H1 (cell line): Measurements from ENCODE around the gene GLB1L2. TPM values are rescaled to one million over a fixed set of nuclear protein-coding genes. Genes with fewer than 3 reads are reported as not detected.

Experiments
- CTCF ChIA-PET: fragments of 300-600 bp; sonication (Branson Sonifier 250); formaldehyde crosslinking; loops from one replicate; lab custom pipeline; 2021; ENCODE audit not compliant: partially characterized antibody; lab: Charles Lee
- POLR2A ChIA-PET: fragments of 300-600 bp; sonication (Branson Sonifier 250); formaldehyde crosslinking; loops from one replicate; lab custom pipeline; 2021; ENCODE audit warnings: inconsistent platforms; ENCODE audit not compliant: partially characterized antibody; lab: Charles Lee
- DNase-seq, 2 experiments: peaks; one replicate each; pipeline versions ENCODE4 v3.0.0 to v3.0.0-alpha.2; 2010 to 2022; ENCODE audit warnings: low spot score in 2 of 2, low read depth in 1 of 2, mixed read lengths in 1 of 2
- FAIRE-seq: peaks from 2 replicates; lab custom pipeline; 2011; peaks lifted over from hg19 to GRCh38; lab: Jason Lieb, UNC
- H2AFZ ChIP-seq: 2 replicates; pipeline ENCODE4 v1.8.1; 2012; ENCODE audit warnings: low read length, inconsistent platforms
- H2AK5ac ChIP-seq: 2 replicates; pipeline ENCODE4 v1.6.1; 2013; ENCODE audit warnings: low read depth, low read length
- H2BK120ac ChIP-seq: replicated peaks from 2 replicates; pipeline ENCODE3; 2013; ENCODE audit warnings: low read depth, low read length, inconsistent platforms
- H2BK12ac ChIP-seq: 2 replicates; pipeline ENCODE4 v1.6.1; 2013; ENCODE audit warnings: low read depth, low read length
- H2BK15ac ChIP-seq: 2 replicates; pipeline ENCODE4 v1.6.1; 2013; ENCODE audit warnings: low read length
- H2BK20ac ChIP-seq: 2 replicates; pipeline ENCODE4 v1.6.1; 2013; ENCODE audit warnings: low read length
- H2BK5ac ChIP-seq: 2 replicates; pipeline ENCODE4 v1.6.1; 2013; ENCODE audit warnings: low read depth, low read length
- H3K14ac ChIP-seq: 2 replicates; pipeline ENCODE4 v1.6.1; 2013; ENCODE audit warnings: inconsistent platforms; ENCODE audit not compliant: insufficient read length
- H3K18ac ChIP-seq: 2 replicates; pipeline ENCODE4 v1.6.1; 2013; ENCODE audit warnings: low read length; ENCODE audit errors: extremely low read depth
- H3K23ac ChIP-seq: 2 replicates; pipeline ENCODE4 v1.6.1; 2013; ENCODE audit warnings: inconsistent platforms; ENCODE audit not compliant: insufficient read length
- H3K23me2 ChIP-seq: 2 replicates; pipeline ENCODE4 v1.6.1; 2013; ENCODE audit warnings: low read depth, low read length
- H3K27ac ChIP-seq: 2 replicates; pipeline ENCODE4 v1.6.1; 2011; ENCODE audit warnings: low read depth, low read length, inconsistent platforms
- H3K27me3 ChIP-seq, 4 experiments: replicated peaks in 1 of 4; 1 replicate in 1 of 4; 2 replicates in 3 of 4; pipeline versions ENCODE4 v1.6.1 to v1.8.1; 2011 to 2013; ENCODE audit warnings: low read length in 3 of 4, mild to moderate bottlenecking in 3 of 4, inconsistent platforms in 2 of 4, mixed read lengths in 2 of 4, moderate library complexity in 1 of 4; ENCODE audit not compliant: control insufficient read depth in 3 of 4, insufficient read depth in 3 of 4; ENCODE audit errors: extremely low read depth in 1 of 4
- H3K36me3 ChIP-seq, 4 experiments: 2 replicates each; pipeline versions ENCODE4 v1.6.1 to v1.8.1; 2011 to 2013; ENCODE audit warnings: mild to moderate bottlenecking in 4 of 4, low read length in 3 of 4, moderate library complexity in 2 of 4, control low read depth in 1 of 4, inconsistent platforms in 1 of 4; ENCODE audit not compliant: insufficient read depth in 4 of 4, control insufficient read depth in 2 of 4
- H3K4ac ChIP-seq: replicated peaks from 2 replicates; pipeline ENCODE3; 2013; ENCODE audit warnings: low read length, low read depth, mixed read lengths, inconsistent platforms; ENCODE audit not compliant: insufficient read length
- H3K4me1 ChIP-seq, 4 experiments: replicated peaks in 1 of 4; 1 replicate in 1 of 4; 2 replicates in 3 of 4; pipeline versions ENCODE4 v1.6.1 to v1.8.1; 2011 to 2013; ENCODE audit warnings: low read length in 3 of 4, inconsistent platforms in 2 of 4, mixed read lengths in 1 of 4; ENCODE audit not compliant: insufficient read depth in 4 of 4, control insufficient read depth in 3 of 4
- H3K4me2 ChIP-seq, 2 experiments: 2 replicates each; pipeline versions ENCODE4 v1.6.1 to v1.8.1; 2011 to 2013; ENCODE audit warnings: low read depth in 2 of 2, low read length in 2 of 2, control low read depth in 1 of 2, inconsistent platforms in 1 of 2, mild to moderate bottlenecking in 1 of 2; ENCODE audit not compliant: insufficient read depth in 1 of 2
- H3K4me3 ChIP-seq, 4 experiments: fragments of 200-600, 300-600 bp in 1 of 4; sonication (generic), shearing (Covaris generic), sonication (Bioruptor Twin) in 1 of 4; 2 replicates each; pipeline versions ENCODE4 v1.5.1 to v1.8.1; 2011 to 2016; ENCODE audit warnings: low read length in 4 of 4, low read depth in 3 of 4, control low read depth in 2 of 4, inconsistent platforms in 2 of 4, mild to moderate bottlenecking in 2 of 4, mixed read lengths in 1 of 4, moderate library complexity in 1 of 4; ENCODE audit not compliant: insufficient read depth in 2 of 4; ENCODE audit errors: extremely low read depth in 1 of 4
- H3K56ac ChIP-seq: replicated peaks from 2 replicates; pipeline ENCODE3; 2013; ENCODE audit warnings: low read depth, mild to moderate bottlenecking, mixed read lengths, low read length, inconsistent platforms; ENCODE audit not compliant: insufficient read length
- H3K79me1 ChIP-seq: 2 replicates; pipeline ENCODE4 v1.6.1; 2013; ENCODE audit warnings: low read depth, low read length, control low read depth
- H3K79me2 ChIP-seq, 2 experiments: 2 replicates each; pipeline versions ENCODE4 v1.6.1 to v1.8.1; 2012 to 2013; ENCODE audit warnings: low read length in 2 of 2, mild to moderate bottlenecking in 2 of 2, inconsistent platforms in 1 of 2; ENCODE audit not compliant: insufficient read depth in 2 of 2, control insufficient read depth in 1 of 2
- H3K9ac ChIP-seq, 4 experiments: replicated peaks in 1 of 4; 1 replicate in 1 of 4; 2 replicates in 3 of 4; pipeline versions ENCODE4 v1.6.1 to v1.8.1; 2011 to 2013; ENCODE audit warnings: low read depth in 3 of 4, low read length in 3 of 4, control low read depth in 2 of 4, mild to moderate bottlenecking in 2 of 4, moderate library complexity in 2 of 4, inconsistent platforms in 1 of 4; ENCODE audit errors: extremely low read depth in 1 of 4
- H3K9me3 ChIP-seq, 2 experiments: 2 replicates each; pipeline versions ENCODE4 v1.6.1 to v1.8.1; 2012 to 2013; ENCODE audit warnings: mild to moderate bottlenecking in 2 of 2, moderate library complexity in 2 of 2, control low read depth in 1 of 2, inconsistent platforms in 1 of 2, low read depth in 1 of 2, low read length in 1 of 2, mixed read lengths in 1 of 2; ENCODE audit not compliant: insufficient read depth in 2 of 2
- H4K20me1 ChIP-seq, 2 experiments: replicated peaks in 1 of 2; 2 replicates each; pipeline versions ENCODE3 to v1.8.1; 2011 to 2013; ENCODE audit warnings: inconsistent platforms in 2 of 2, low read length in 2 of 2, mild to moderate bottlenecking in 1 of 2; ENCODE audit not compliant: insufficient read depth in 2 of 2, control insufficient read depth in 1 of 2
- H4K5ac ChIP-seq: 2 replicates; pipeline ENCODE4 v1.6.1; 2013; ENCODE audit warnings: low read length, low read depth, mixed read lengths, inconsistent platforms; ENCODE audit not compliant: insufficient read length
- H4K8ac ChIP-seq: 2 replicates; pipeline ENCODE4 v1.8.0; 2013; ENCODE audit warnings: mild to moderate bottlenecking, moderate library complexity, low read length, inconsistent platforms; ENCODE audit not compliant: insufficient read depth; ENCODE audit errors: extremely low read depth
- H4K91ac ChIP-seq: replicated peaks from 2 replicates; pipeline ENCODE3; 2013; ENCODE audit warnings: low read length, mixed read lengths, inconsistent platforms; ENCODE audit not compliant: insufficient read length
- TEAD4 ChIP-seq: IDR thresholded peaks from 2 replicates; pipeline ENCODE4 v1.6.1; 2012; ENCODE audit warnings: low read depth, low read length, inconsistent platforms, mixed read lengths
- WGBS, 2 experiments: shearing (Covaris generic) in 1 of 2; methylation state at CpG; one replicate each; pipeline versions ENCODE4 v1.1.6 to v1.1.7; 2013 to 2015; ENCODE audit warnings: low lambda C conversion rate in 2 of 2, mixed read lengths in 2 of 2, inconsistent platforms in 1 of 2, low coverage in 1 of 2, missing lambda C conversion rate in 1 of 2; ENCODE audit not compliant: insufficient replicate concordance in 2 of 2, insufficient coverage in 1 of 2, insufficient read length in 1 of 2; ENCODE audit errors: extremely low coverage in 1 of 2, missing lambda C conversion rate in 1 of 2; 5-methylcytosine and 5-hydroxymethylcytosine counted together
- polyA plus RNA-seq, 7 experiments: library from polyadenylated mRNA; depleted of rRNA in 3 of 7; stranded (reverse) in 5 of 7; unstranded in 2 of 7; fragments of >200 nt in 5 of 7; fragments of 200-250 nt in 2 of 7; gene quantifications; 1 replicate in 5 of 7; 2 replicates in 1 of 7; 4 replicates in 1 of 7; pipeline versions ENCODE4 v1.2.1 to v1.2.3, GENCODE V29; 2011 to 2013; ENCODE audit warnings: missing spikeins in 2 of 7, mixed read lengths in 2 of 7
- total RNA-seq: library from RNA; stranded (reverse); fragmentation: NEBNext Ultra II Directional; extraction: Animal tissue kit (Norgen Biotek cat#: 25700); gene quantifications from 2 replicates; pipeline ENCODE4 v1.2.1, GENCODE V29; 2021

Gene GLB1L2
- total and polyA plus RNA-seq, 2 of the 8 experiments (the other 6 are each of a cell fraction or from before 2014, with no cell fraction given), result 4.4 to 7.9 TPM

- Histone ChIP-seq H3K79me1 (no peaks in the 10 kb centered on the region), H2AFZ (no peak overlapping the region), H3K9ac (no peak overlapping the region), H4K91ac (no peak overlapping the region), H3K18ac (no peak overlapping the region), H4K20me1 (no peaks in the 10 kb centered on the region), H3K4ac (no peak overlapping the region), H3K4me3 (no peak overlapping the region), H2AK5ac (no peak overlapping the region), H4K8ac (no peak overlapping the region), H3K4me1 (peaks cover 0 to 3% (median 1%) of the 10 kb centered on the region in 4 experiments; a peak in 3 of 7 replicates), H4K5ac (no peak overlapping the region), H3K23ac (no peak overlapping the region), H2BK15ac (no peak overlapping the region), H3K4me2 (no peak overlapping the region), H3K27ac (no peak overlapping the region), H3K56ac (no peak overlapping the region), H3K14ac (no peak overlapping the region), H3K9me3 (no peaks in the 10 kb centered on the region), H2BK12ac (no peak overlapping the region), H3K79me2 (no peaks in the 10 kb centered on the region), H3K36me3 (no peaks in the 10 kb centered on the region), H2BK120ac (no peak overlapping the region), H2BK5ac (0 out of 2 replicates have a peak overlapping the region, but pooled peaks have one; percentile 3), H2BK20ac (no peak overlapping the region), H3K27me3 (no peaks in the 10 kb centered on the region; a peak in 1 of 7 replicates), H3K23me2 (no peaks in the 10 kb centered on the region)
- WGBS, 2 experiments, result 86% methylated on average over 10 of the region's 10 CpGs; no CpG with 5 or more reads in 1 of the 2 experiments
- CTCF ChIA-PET, result interaction anchor here (1.3 to 1.7 kb wide), 2 partner anchors 9 to 43 kb away, joined by 4 to 6 read pairs; no protein-coding TSS in a partner anchor
- FAIRE-seq (no peak), DNase-seq (no peak)
- POLR2A ChIA-PET, result no interaction called here
- TF ChIP-seq TEAD4, result no peak
Observed at GRCh38 chr11:134349802-134350355, 18.1 kb downstream of the GLB1L2 start.
